ENCODE measurements around the gene TBC1D17.

TBC1D17 gene

GRCh38 chr19:49932041-49932451 lies 54.5 kb downstream of the TBC1D17 start:
- H3K36me3 ChIP-seq (ENCODE audit: control insufficient read depth in 4 of 4, insufficient read depth in 4 of 4, low read length in 3 of 4): peaks cover 0 to 27% (median 4%) of the 10 kb centered on the region in 4 experiments
- DNase-seq: no peak
- no peaks in the 10 kb centered on the region for H3K9me3 ChIP-seq (ENCODE audit: control extremely low read depth in 1 of 5, control insufficient read depth in 4 of 5, insufficient read depth in 2 of 5, low read depth in 1 of 5, low read length in 4 of 5)
- H3K4me1 ChIP-seq (ENCODE audit: control extremely low read depth in 1 of 4, control insufficient read depth in 4 of 4, insufficient read depth in 4 of 4, low read length in 3 of 4): peaks cover 3 to 37% (median 25%) of the 10 kb centered on the region in 4 experiments
- ChIA-PET POLR2A (no interaction called here), CTCF (no interaction called here)
- peaks cover 0 to 8% (median under 1%) of the 10 kb centered on the region in 5 experiments for H3K27me3 ChIP-seq (replicated peaks in 2 of 5; ENCODE audit: control insufficient read depth in 4 of 5, insufficient read depth in 5 of 5, low read length in 4 of 5)
- no peak overlapping the region for H3K4me3 ChIP-seq (ENCODE audit: control insufficient read depth in 1 of 7, extremely low read depth in 1 of 7, insufficient read depth in 4 of 7, low read depth in 2 of 7, low read length in 6 of 7)
- H3K27ac ChIP-seq (ENCODE audit: insufficient read depth in 1 of 2, low read depth in 1 of 2, low read length in 2 of 2, poor library complexity in 1 of 2, severe bottlenecking in 2 of 2): no peak overlapping the region
- 80% methylated on average over 1 of the region's 5 CpGs for WGBS (ENCODE audit: insufficient coverage)

- Histone ChIP-seq H3K9me3 (ENCODE audit: control extremely low read depth in 1 of 5, control insufficient read depth in 4 of 5, insufficient read depth in 2 of 5, low read depth in 1 of 5, low read length in 4 of 5) (no peaks in the 10 kb centered on the region), H3K27me3 (replicated peaks in 2 of 5; ENCODE audit: control insufficient read depth in 4 of 5, insufficient read depth in 5 of 5, low read length in 4 of 5) (peaks cover 0 to 11% (median 3%) of the 10 kb centered on the region in 5 experiments), H3K27ac (ENCODE audit: insufficient read depth in 1 of 2, low read depth in 1 of 2, low read length in 2 of 2, poor library complexity in 1 of 2, severe bottlenecking in 2 of 2) (no peak overlapping the region), H3K36me3 (ENCODE audit: control insufficient read depth in 4 of 4, insufficient read depth in 4 of 4, low read length in 3 of 4) (peaks cover 0 to 21% (median 0%) of the 10 kb centered on the region in 4 experiments), H3K4me3 (ENCODE audit: control insufficient read depth in 1 of 7, extremely low read depth in 1 of 7, insufficient read depth in 4 of 7, low read depth in 2 of 7, low read length in 6 of 7) (no peak overlapping the region), H3K4me1 (ENCODE audit: control extremely low read depth in 1 of 4, control insufficient read depth in 4 of 4, insufficient read depth in 4 of 4, low read length in 3 of 4) (peaks cover 0 to 32% (median 19%) of the 10 kb centered on the region in 4 experiments)
- peak in 2 of 3 donors; percentile 69 to 83 for DNase-seq
- 57% methylated on average over 16 of the region's 25 CpGs for WGBS (ENCODE audit: insufficient coverage)
- CTCF ChIA-PET: interaction anchor here (1.4 kb wide), 1 partner anchor 51 kb away, joined by 4 read pairs; no protein-coding TSS in a partner anchor
- POLR2A ChIA-PET: no interaction called here
These were observed 55.2 kb downstream of the TBC1D17 start for GRCh38 chr19:49932731-49933131.

GRCh38 chr19:49933643-49934042 lies 56.1 kb downstream of the TBC1D17 start:
- no peak for DNase-seq
- Histone ChIP-seq H3K4me1 (ENCODE audit: control extremely low read depth in 1 of 4, control insufficient read depth in 4 of 4, insufficient read depth in 4 of 4, low read length in 3 of 4) (peaks cover 0 to 25% (median 13%) of the 10 kb centered on the region in 4 experiments), H3K27ac (ENCODE audit: insufficient read depth in 1 of 2, low read depth in 1 of 2, low read length in 2 of 2, poor library complexity in 1 of 2, severe bottlenecking in 2 of 2) (no peak overlapping the region), H3K27me3 (replicated peaks in 2 of 5; ENCODE audit: control insufficient read depth in 4 of 5, insufficient read depth in 5 of 5, low read length in 4 of 5) (peaks cover 0 to 11% (median 3%) of the 10 kb centered on the region in 5 experiments), H3K4me3 (ENCODE audit: control insufficient read depth in 1 of 7, extremely low read depth in 1 of 7, insufficient read depth in 4 of 7, low read depth in 2 of 7, low read length in 6 of 7) (no peak overlapping the region), H3K9me3 (ENCODE audit: control extremely low read depth in 1 of 5, control insufficient read depth in 4 of 5, insufficient read depth in 2 of 5, low read depth in 1 of 5, low read length in 4 of 5) (no peaks in the 10 kb centered on the region), H3K36me3 (ENCODE audit: control insufficient read depth in 4 of 4, insufficient read depth in 4 of 4, low read length in 3 of 4) (peaks cover 0 to 19% (median 0%) of the 10 kb centered on the region in 4 experiments)
- ChIA-PET CTCF (interaction anchor here (1.4 kb wide), 1 partner anchor 50 kb away, joined by 4 read pairs; no protein-coding TSS in a partner anchor), POLR2A (interaction anchor here (0.5 kb wide), 1 partner anchor 32 kb away, joined by 3 read pairs; no protein-coding TSS in a partner anchor)
- WGBS (ENCODE audit: insufficient coverage): 92% methylated on average over 8 of the region's 8 CpGs

GRCh38 chr19:49936549-49936948 lies 59.0 kb downstream of the TBC1D17 start:
- Histone ChIP-seq H3K4me1 (ENCODE audit: control extremely low read depth in 1 of 4, control insufficient read depth in 4 of 4, insufficient read depth in 4 of 4, low read length in 3 of 4) (peaks cover 0 to 11% (median 2%) of the 10 kb centered on the region in 4 experiments), H3K27me3 (replicated peaks in 2 of 5; ENCODE audit: control insufficient read depth in 4 of 5, insufficient read depth in 5 of 5, low read length in 4 of 5) (peaks cover 0 to 11% (median 3%) of the 10 kb centered on the region in 5 experiments), H3K9me3 (ENCODE audit: control extremely low read depth in 1 of 5, control insufficient read depth in 4 of 5, insufficient read depth in 2 of 5, low read depth in 1 of 5, low read length in 4 of 5) (no peaks in the 10 kb centered on the region), H3K27ac (ENCODE audit: insufficient read depth in 1 of 2, low read depth in 1 of 2, low read length in 2 of 2, poor library complexity in 1 of 2, severe bottlenecking in 2 of 2) (no peak overlapping the region), H3K36me3 (ENCODE audit: control insufficient read depth in 4 of 4, insufficient read depth in 4 of 4, low read length in 3 of 4) (peaks cover 0 to 13% (median 0%) of the 10 kb centered on the region in 4 experiments), H3K4me3 (ENCODE audit: control insufficient read depth in 1 of 7, extremely low read depth in 1 of 7, insufficient read depth in 4 of 7, low read depth in 2 of 7, low read length in 6 of 7) (no peak overlapping the region)
- POLR2A ChIA-PET: interaction anchor here (0.6 kb wide), 1 partner anchor 187 kb away, joined by 3 read pairs; no protein-coding TSS in a partner anchor
- DNase-seq: no peak
- 88% methylated on average over 4 of the region's 5 CpGs for WGBS (ENCODE audit: insufficient coverage)
- CTCF ChIA-PET: interaction anchor here (1.4 to 2.9 kb wide), 3 partner anchors 14 to 50 kb away, joined by 3 to 20 read pairs (median 7); no protein-coding TSS in a partner anchor

- peaks cover 0 to 11% (median 3%) of the 10 kb centered on the region in 5 experiments for H3K27me3 ChIP-seq (replicated peaks in 2 of 5; ENCODE audit: control insufficient read depth in 4 of 5, insufficient read depth in 5 of 5, low read length in 4 of 5)
- H3K36me3 ChIP-seq (ENCODE audit: control insufficient read depth in 4 of 4, insufficient read depth in 4 of 4, low read length in 3 of 4): peaks cover 0 to 5% (median 0%) of the 10 kb centered on the region in 4 experiments
- POLR2A ChIA-PET: no interaction called here
- H3K27ac ChIP-seq (ENCODE audit: insufficient read depth in 1 of 2, low read depth in 1 of 2, low read length in 2 of 2, poor library complexity in 1 of 2, severe bottlenecking in 2 of 2): no peak overlapping the region
- peak; percentile 67 to 80 (median 70) for DNase-seq
- peaks cover 0 to 7% (median 2%) of the 10 kb centered on the region in 4 experiments for H3K4me1 ChIP-seq (ENCODE audit: control extremely low read depth in 1 of 4, control insufficient read depth in 4 of 4, insufficient read depth in 4 of 4, low read length in 3 of 4)
- H3K4me3 ChIP-seq (ENCODE audit: control insufficient read depth in 1 of 7, extremely low read depth in 1 of 7, insufficient read depth in 4 of 7, low read depth in 2 of 7, low read length in 6 of 7): no peak overlapping the region
- WGBS (ENCODE audit: insufficient coverage): 26% methylated on average over 29 of the region's 35 CpGs
- no peaks in the 10 kb centered on the region for H3K9me3 ChIP-seq (ENCODE audit: control extremely low read depth in 1 of 5, control insufficient read depth in 4 of 5, insufficient read depth in 2 of 5, low read depth in 1 of 5, low read length in 4 of 5)
- CTCF ChIA-PET: interaction anchor here (1.1 to 2.9 kb wide), 8 partner anchors 13 to 198 kb away, joined by 3 to 20 read pairs (median 6); no protein-coding TSS in a partner anchor
These were observed 60.4 kb downstream of the TBC1D17 start for GRCh38 chr19:49937750-49938381.
